Dendritic cell treated with granulocyte-macrophage colony-stimulating factor and Interleukin-4, amounts not matched to agents 40 ng/mL and 50 ng/mL, for 4 days (primary cell): ENCODE results near the gene SRRM2.

Experiments
- H3K27ac Mint-ChIP-seq: one replicate; pipeline ENCODE4 v1.8.0; 2022; ENCODE audit warnings: mild to moderate bottlenecking, mixed read lengths
- H3K27me3 Mint-ChIP-seq: one replicate; pipeline ENCODE4 v1.8.0; 2022; ENCODE audit warnings: mild to moderate bottlenecking, mixed read lengths
- H3K36me3 Mint-ChIP-seq: one replicate; pipeline ENCODE4 v1.8.0; 2022; ENCODE audit warnings: low read depth, mixed read lengths
- H3K4me1 Mint-ChIP-seq: one replicate; pipeline ENCODE4 v1.8.0; 2022; ENCODE audit warnings: low read depth, mixed read lengths
- H3K4me3 Mint-ChIP-seq: one replicate; pipeline ENCODE4 v1.8.0; 2022; ENCODE audit warnings: mild to moderate bottlenecking, moderate library complexity, mixed read lengths
- H3K9me3 Mint-ChIP-seq: one replicate; pipeline ENCODE4 v1.8.0; 2022; ENCODE audit warnings: mixed read lengths
- intact Hi-C: fragments of 100-400 bp; cut with micrococcal nuclease; formaldehyde crosslinking; loops from one replicate; pipeline ENCODE4 v1.15.0; 2022

Gene SRRM2

GRCh38 chr16:2806286-2806685, 53.8 kb downstream of the SRRM2 start:
- intact Hi-C loops, result no loop called here
- Mint-ChIP-seq H3K4me3 (no peak overlapping the region), H3K4me1 (peaks cover 7% of the 10 kb centered on the region), H3K9me3 (peaks cover 17% of the 10 kb centered on the region), H3K27ac (no peak overlapping the region), H3K27me3 (peaks cover 49% of the 10 kb centered on the region), H3K36me3 (no peaks in the 10 kb centered on the region)

GRCh38 chr16:2808181-2808580, 55.7 kb downstream of the SRRM2 start:
- no peaks in the 10 kb centered on the region for H3K36me3 Mint-ChIP-seq
- intact Hi-C loops, result no loop called here
- H3K27ac Mint-ChIP-seq, result no peak overlapping the region
- H3K27me3 Mint-ChIP-seq, result peaks cover 52% of the 10 kb centered on the region
- peaks cover 12% of the 10 kb centered on the region for H3K4me1 Mint-ChIP-seq
- H3K4me3 Mint-ChIP-seq, result no peak overlapping the region
- peaks cover 15% of the 10 kb centered on the region for H3K9me3 Mint-ChIP-seq

- intact Hi-C loops, result no loop called here
- Mint-ChIP-seq H3K4me3 (no peak overlapping the region), H3K9me3 (peaks cover 5% of the 10 kb centered on the region), H3K4me1 (peaks cover 10% of the 10 kb centered on the region), H3K36me3 (no peaks in the 10 kb centered on the region), H3K27ac (no peak overlapping the region), H3K27me3 (peaks cover 47% of the 10 kb centered on the region)
These were observed 56.8 kb downstream of the SRRM2 start for GRCh38 chr16:2809149-2809760.

GRCh38 chr16:2810651-2811050, 58.2 kb downstream of the SRRM2 start:
- no peak overlapping the region for H3K27ac Mint-ChIP-seq
- H3K27me3 Mint-ChIP-seq, result peaks cover 42% of the 10 kb centered on the region
- H3K4me3 Mint-ChIP-seq, result no peak overlapping the region
- H3K4me1 Mint-ChIP-seq, result peaks cover 15% of the 10 kb centered on the region
- intact Hi-C loops, result no loop called here
- no peaks in the 10 kb centered on the region for H3K9me3 Mint-ChIP-seq
- no peaks in the 10 kb centered on the region for H3K36me3 Mint-ChIP-seq

- peaks cover 27% of the 10 kb centered on the region for H3K4me1 Mint-ChIP-seq
- peak overlapping the region; percentile 25 for H3K27ac Mint-ChIP-seq
- intact Hi-C loops, result no loop called here
- H3K9me3 Mint-ChIP-seq, result no peaks in the 10 kb centered on the region
- peaks cover 37% of the 10 kb centered on the region for H3K27me3 Mint-ChIP-seq
- H3K4me3 Mint-ChIP-seq, result no peak overlapping the region
- no peaks in the 10 kb centered on the region for H3K36me3 Mint-ChIP-seq
These were observed 59.4 kb downstream of the SRRM2 start for GRCh38 chr16:2811703-2812471.

GRCh38 chr16:2813771-2814221, 61.4 kb downstream of the SRRM2 start:
- H3K27ac Mint-ChIP-seq, result no peak overlapping the region
- peaks cover 41% of the 10 kb centered on the region for H3K4me1 Mint-ChIP-seq
- H3K36me3 Mint-ChIP-seq, result no peaks in the 10 kb centered on the region
- H3K27me3 Mint-ChIP-seq, result peaks cover 24% of the 10 kb centered on the region
- no peak overlapping the region for H3K4me3 Mint-ChIP-seq
- intact Hi-C loops, result no loop called here
- H3K9me3 Mint-ChIP-seq, result no peaks in the 10 kb centered on the region

- H3K4me1 Mint-ChIP-seq, result peaks cover 47% of the 10 kb centered on the region
- H3K4me3 Mint-ChIP-seq, result no peak overlapping the region
- H3K9me3 Mint-ChIP-seq, result no peaks in the 10 kb centered on the region
- peaks cover 18% of the 10 kb centered on the region for H3K27me3 Mint-ChIP-seq
- H3K36me3 Mint-ChIP-seq, result no peaks in the 10 kb centered on the region
- intact Hi-C loops, result loop anchor here (5.0 kb wide), 1 partner anchor 37 kb away; the partner anchor contains the start of gene ELOB
- peak overlapping the region; percentile 31 for H3K27ac Mint-ChIP-seq
These were observed 62.3 kb downstream of the SRRM2 start for GRCh38 chr16:2814551-2815298.

- Mint-ChIP-seq H3K27me3 (peaks cover 13% of the 10 kb centered on the region), H3K27ac (peak overlapping the region; percentile 31), H3K9me3 (no peaks in the 10 kb centered on the region), H3K4me3 (no peak overlapping the region), H3K36me3 (no peaks in the 10 kb centered on the region), H3K4me1 (peaks cover 47% of the 10 kb centered on the region)
- intact Hi-C loops, result loop anchor here (5.0 kb wide), 1 partner anchor 38 kb away; the partner anchor contains the start of gene ELOB
These were observed 62.9 kb downstream of the SRRM2 start for GRCh38 chr16:2815299-2815771.

GRCh38 chr16:2816751-2817339, 64.4 kb downstream of the SRRM2 start, which contains the start of gene PRSS21:
PRSS21 (plus strand) TSS chr16:2817237; CDS start chr16:2817269, 32 bp downstream.
- intact Hi-C loops, result loop anchor here (5.0 kb wide), 1 partner anchor 40 kb away; the partner anchor contains the start of gene ELOB
- Mint-ChIP-seq H3K36me3 (no peaks in the 10 kb centered on the region), H3K4me3 (peak within 1 kb of the TSS; percentile 63), H3K27ac (peak within 1 kb of the TSS; percentile 76), H3K4me1 (peaks cover 40% of the 10 kb centered on the region), H3K9me3 (no peaks in the 10 kb centered on the region), H3K27me3 (peaks cover 7% of the 10 kb centered on the region)

- Mint-ChIP-seq H3K4me3 (peak overlapping the region; percentile 63), H3K4me1 (peaks cover 37% of the 10 kb centered on the region), H3K9me3 (no peaks in the 10 kb centered on the region), H3K36me3 (no peaks in the 10 kb centered on the region), H3K27me3 (peaks cover 9% of the 10 kb centered on the region), H3K27ac (peak overlapping the region; percentile 76)
- intact Hi-C loops, result loop anchor here (5.0 kb wide), 1 partner anchor 40 kb away; the partner anchor contains the start of gene ELOB
These were observed 65.2 kb downstream of the SRRM2 start for GRCh38 chr16:2817340-2818271.

GRCh38 chr16:2818272-2818876, 65.9 kb downstream of the SRRM2 start:
- peak overlapping the region; percentile 76 for H3K27ac Mint-ChIP-seq
- intact Hi-C loops, result loop anchor here (5.0 kb wide), 1 partner anchor 41 kb away; the partner anchor contains the start of gene ELOB
- peaks cover 9% of the 10 kb centered on the region for H3K27me3 Mint-ChIP-seq
- H3K9me3 Mint-ChIP-seq, result no peaks in the 10 kb centered on the region
- H3K4me1 Mint-ChIP-seq, result peaks cover 44% of the 10 kb centered on the region
- no peaks in the 10 kb centered on the region for H3K36me3 Mint-ChIP-seq
- peak overlapping the region; percentile 50 for H3K4me3 Mint-ChIP-seq

GRCh38 chr16:2819179-2819938, 66.9 kb downstream of the SRRM2 start:
- Mint-ChIP-seq H3K4me3 (no peak overlapping the region), H3K27me3 (peaks cover 9% of the 10 kb centered on the region), H3K4me1 (peaks cover 44% of the 10 kb centered on the region), H3K9me3 (no peaks in the 10 kb centered on the region), H3K27ac (no peak overlapping the region), H3K36me3 (no peaks in the 10 kb centered on the region)
- intact Hi-C loops, result loop anchor here (5.0 kb wide), 1 partner anchor 42 kb away; the partner anchor contains the start of gene ELOB
